GM12892 (cell line): ENCODE measurements around the gene SMIM13.

ENCODE experiments used
- POLR2A ChIP-seq: IDR thresholded peaks from 2 replicates; pipeline ENCODE4 v1.6.1; 2011; ENCODE audit warnings: low read depth, low read length, control low read depth
- POLR2AphosphoS5 ChIP-seq: IDR thresholded peaks from 2 replicates; pipeline ENCODE4 v1.6.1; 2011; ENCODE audit warnings: low read depth, low read length, control low read depth

DNA sequence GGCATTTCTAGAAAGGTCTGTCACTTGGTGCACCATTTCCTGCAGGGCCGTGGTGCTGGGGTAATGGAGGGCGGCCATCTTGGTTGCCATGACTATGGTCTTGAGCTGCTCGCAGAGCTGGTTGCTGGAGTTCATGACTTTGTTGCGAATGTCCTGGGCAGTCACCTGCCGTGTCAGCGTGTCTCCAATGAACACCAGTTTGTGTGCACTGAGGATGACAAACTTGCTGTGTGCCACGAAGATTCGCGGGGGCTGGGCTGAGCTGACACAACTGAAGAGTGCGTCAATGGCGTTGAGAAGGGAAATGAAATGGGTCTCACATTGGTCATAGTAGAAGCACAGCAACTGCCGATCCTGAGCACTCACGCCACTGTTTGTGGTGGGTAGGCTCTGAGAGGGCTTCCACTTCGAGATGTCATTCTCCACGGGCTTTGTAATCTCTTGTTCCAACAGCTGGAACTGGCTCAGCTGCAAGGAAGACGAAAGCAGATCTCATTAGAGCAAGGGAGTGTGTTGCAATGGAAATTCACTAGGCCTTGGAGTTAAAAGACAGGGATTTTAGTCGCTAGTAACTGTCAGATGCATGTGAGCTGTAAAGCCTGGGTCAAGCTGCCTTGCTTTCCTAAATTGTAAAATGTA, 91.7 kb downstream of the SMIM13 start:
- TF ChIP-seq POLR2A = no peak
- no peak for TF ChIP-seq POLR2AphosphoS5
